HepG2 (cell line): Measurements from ENCODE around the gene CCDC57. TPM values are rescaled to one million over a fixed set of nuclear protein-coding genes. Genes with fewer than 3 reads are reported as not detected.

Experiments
- ATAC-seq: fragments of 200-7000 bp; cut with Tn5 transposase; 3 replicates; pipeline ENCODE4 v1.9.1; 2020; ENCODE audit warnings: mild to moderate bottlenecking, moderate library complexity
- BruUV-seq: library from RNA; stranded (reverse); fragments of 400-500 nt; replicated peaks from 2 replicates; lab custom pipeline; 2021; lab: Mats Ljungman, UMichigan
- CTCF ChIA-PET: fragments of 300-600 bp; formaldehyde crosslinking; extraction: SDS; loops from one replicate; lab custom pipeline; 2021; ENCODE audit warnings: low total read pairs, inconsistent platforms, low intra/inter-chr PET ratio; lab: Yijun Ruan, JAX
- POLR2A ChIA-PET: fragments of 350-600 bp; sonication (Branson Sonifier 250); formaldehyde crosslinking; loops from one replicate; lab custom pipeline; 2020; ENCODE audit warnings: antibody characterized with exemption, inconsistent platforms; lab: Yijun Ruan, JAX
- DNase-seq: peaks from one replicate; pipeline ENCODE4 v3.0.0-alpha.2; 2015; ENCODE audit warnings: low spot score
- FAIRE-seq: peaks from 3 replicates; lab custom pipeline; 2011; peaks lifted over from hg19 to GRCh38; lab: Jason Lieb, UNC
- H2AFZ ChIP-seq: one replicate; pipeline ENCODE4 v1.6.1; 2011; ENCODE audit warnings: low read length, inconsistent platforms
- H3K27ac ChIP-seq: fragments of 300-600 bp; 3 replicates; pipeline ENCODE4 v1.8.0; 2011; ENCODE audit warnings: mixed run types, mild to moderate bottlenecking, mixed read lengths, low read length, inconsistent platforms; ENCODE audit not compliant: insufficient read depth; ENCODE audit errors: extremely low read length
- H3K27me3 ChIP-seq, 2 experiments: fragments of 200-600 bp in 1 of 2; 2 replicates in 1 of 2; 3 replicates in 1 of 2; pipeline versions ENCODE4 v1.6.0 to v1.8.0; 2011; ENCODE audit warnings: low read length in 2 of 2, mild to moderate bottlenecking in 2 of 2, moderate library complexity in 2 of 2, inconsistent platforms in 1 of 2; ENCODE audit not compliant: insufficient read depth in 2 of 2, control insufficient read depth in 1 of 2
- H3K36me3 ChIP-seq, 2 experiments: fragments of 200-600 bp in 1 of 2; replicated peaks in 1 of 2; 2 replicates in 1 of 2; 3 replicates in 1 of 2; pipeline versions ENCODE4 v1.5.1 to v1.8.0; 2011; ENCODE audit warnings: low read length in 2 of 2, inconsistent platforms in 1 of 2; ENCODE audit not compliant: insufficient read depth in 2 of 2, control insufficient read depth in 1 of 2
- H3K4me1 ChIP-seq: 2 replicates; pipeline ENCODE4 v1.5.1; 2012; ENCODE audit warnings: low read length, inconsistent platforms; ENCODE audit not compliant: insufficient read depth
- H3K4me2 ChIP-seq: 2 replicates; pipeline ENCODE4 v1.6.0; 2011; ENCODE audit warnings: low read depth, low read length, inconsistent platforms
- H3K4me3 ChIP-seq, 3 experiments: fragments of 200-600 bp in 1 of 3; sonication (generic), shearing (Covaris generic) in 1 of 3; replicated peaks in 1 of 3; 2 replicates each; pipeline ENCODE4 v1.5.1; 2011 to 2016; ENCODE audit warnings: low read length in 3 of 3, inconsistent platforms in 2 of 3, low read depth in 2 of 3, mild to moderate bottlenecking in 2 of 3, control low read depth in 1 of 3, mixed read lengths in 1 of 3; ENCODE audit not compliant: insufficient read depth in 1 of 3
- H3K79me2 ChIP-seq: one replicate; pipeline ENCODE4 v1.6.1; 2011; ENCODE audit warnings: low read length, inconsistent platforms; ENCODE audit not compliant: insufficient read depth
- H3K9ac ChIP-seq: 2 replicates; pipeline ENCODE4 v1.6.0; 2011; ENCODE audit warnings: mild to moderate bottlenecking, low read depth, low read length, inconsistent platforms; ENCODE audit not compliant: insufficient read depth
- H3K9me3 ChIP-seq: 2 replicates; pipeline ENCODE4 v1.5.1; 2012; ENCODE audit warnings: mild to moderate bottlenecking, low read length
- H4K20me1 ChIP-seq: 2 replicates; pipeline ENCODE4 v1.6.0; 2011; ENCODE audit warnings: inconsistent platforms, mild to moderate bottlenecking, low read length, moderate library complexity; ENCODE audit not compliant: insufficient read depth
- AKNA ChIP-seq: sonication (generic); formaldehyde crosslinking; IDR thresholded peaks from 2 replicates; pipeline ENCODE4 v1.4.0; 2020; ENCODE audit warnings: missing genetic modification reagents, borderline replicate concordance
- CBX2 ChIP-seq, 2 experiments: fragments of 200-600 bp in 1 of 2; sonication (generic); formaldehyde crosslinking in 1 of 2; IDR thresholded peaks; 2 replicates each; pipeline versions ENCODE4 v1.7.0 to v1.8.1; 2018 to 2022; ENCODE audit warnings: low read depth in 2 of 2, low read length in 1 of 2, mild to moderate bottlenecking in 1 of 2, missing genetic modification reagents in 1 of 2
- CEBPZ ChIP-seq: IDR thresholded peaks from 2 replicates; pipeline ENCODE4 v1.6.1; 2012; ENCODE audit warnings: low read length, improper control_type of control experiment
- CENPT ChIP-seq: sonication (generic); formaldehyde crosslinking; IDR thresholded peaks from 2 replicates; pipeline ENCODE4 v1.8.0; 2022; ENCODE audit warnings: low read depth, mild to moderate bottlenecking, moderate library complexity, missing genetic modification reagents
- HOXA3 ChIP-seq: sonication (generic); formaldehyde crosslinking; IDR thresholded peaks from 2 replicates; pipeline ENCODE4 v1.5.0; 2020; ENCODE audit warnings: missing genetic modification reagents
- IRF9 ChIP-seq: sonication (generic); formaldehyde crosslinking; IDR thresholded peaks from 2 replicates; pipeline ENCODE4 v1.8.0; 2022; ENCODE audit warnings: missing genetic modification reagents, mild to moderate bottlenecking, borderline replicate concordance
- MTF2 ChIP-seq: sonication (generic); formaldehyde crosslinking; IDR thresholded peaks from 2 replicates; pipeline ENCODE4 v1.5.0; 2020; ENCODE audit warnings: missing genetic modification reagents, borderline replicate concordance
- NR0B2 ChIP-seq: sonication (generic); formaldehyde crosslinking; IDR thresholded peaks from 2 replicates; pipeline ENCODE4 v1.4.0; 2020; ENCODE audit warnings: mild to moderate bottlenecking, missing genetic modification reagents
- RAD21 ChIP-seq: fragments of 450-650 bp; formaldehyde crosslinking; IDR thresholded peaks from 2 replicates; pipeline ENCODE4 v1.5.0; 2020; ENCODE audit warnings: mild to moderate bottlenecking
- TFDP2 ChIP-seq: sonication (generic); formaldehyde crosslinking; IDR thresholded peaks from 2 replicates; pipeline ENCODE4 v1.4.0; 2020; ENCODE audit warnings: missing genetic modification reagents
- ZNF260 ChIP-seq: sonication (generic); formaldehyde crosslinking; IDR thresholded peaks from 2 replicates; pipeline ENCODE4 v1.4.0; 2020; ENCODE audit warnings: missing genetic modification reagents, low read depth, mild to moderate bottlenecking, borderline replicate concordance
- ZNF672 ChIP-seq: sonication (generic); formaldehyde crosslinking; IDR thresholded peaks from 2 replicates; pipeline ENCODE4 v1.8.1; 2022; ENCODE audit warnings: missing genetic modification reagents
- ZNF772 ChIP-seq: sonication (generic); formaldehyde crosslinking; IDR thresholded peaks from 2 replicates; pipeline ENCODE4 v1.5.0; 2020; ENCODE audit warnings: mild to moderate bottlenecking, missing genetic modification reagents
- WGBS: methylation state at CpG from one replicate; pipeline ENCODE4 v1.1.6; 2017; ENCODE audit warnings: low lambda C conversion rate; 5-methylcytosine and 5-hydroxymethylcytosine counted together
- in situ Hi-C: cut with HindIII; loops from 2 replicates; pipeline ENCODE4 v1.10.0; 2017; ENCODE audit warnings: low pct_unique_long_range_greater_than_20kb; ENCODE audit not compliant: extremely low pct_ligation_motif_present
- intact Hi-C: fragments of 100-400 bp; cut with micrococcal nuclease; formaldehyde crosslinking; loops from one replicate; pipeline ENCODE4 v1.10.0; 2022; ENCODE audit not compliant: unreplicated experiment
- polyA plus RNA-seq, 8 experiments: library from polyadenylated mRNA; depleted of rRNA in 3 of 8; stranded (reverse) in 7 of 8; unstranded in 1 of 8; fragments of >200 nt; fragmentation: Illumina TruSeq in 4 of 8; extraction: Trizol in 4 of 8; gene quantifications; 2 replicates each; pipeline versions ENCODE4 v1.2.1 to v1.2.3, GENCODE V29; 2011 to 2016; ENCODE audit warnings: low read depth in 4 of 8, missing spikeins in 1 of 8, mixed read lengths in 1 of 8; ENCODE audit not compliant: insufficient read depth in 1 of 8
- total RNA-seq, 5 experiments: library from RNA; depleted of rRNA; stranded (reverse); fragments of >200 nt; fragmentation: Illumina TruSeq; extraction: Trizol; gene quantifications; 2 replicates each; pipeline ENCODE4 v1.2.3, GENCODE V29; 2016; ENCODE audit warnings: low read depth in 1 of 5

The CCDC57 gene
- total and polyA plus RNA-seq, 2 of the 13 experiments (the other 11 are each of a cell fraction or from before 2014, with no cell fraction given): 59.3 to 59.9 TPM

GRCh38 chr17:82127704-82128103, 84.9 kb downstream of the CCDC57 start:
- H3K4me3 ChIP-seq: no peak overlapping the region
- FAIRE-seq (no peak), ATAC-seq (no peak; the same call in 2 of the 3 replicates), DNase-seq (no peak)
- intact Hi-C loops: no loop called here
- H3K4me2 ChIP-seq: no peak overlapping the region
- H3K36me3 ChIP-seq: peaks cover 0 to 1% of the 10 kb centered on the region in 2 experiments; a peak in 3 of 5 replicates
- ChIA-PET POLR2A (no interaction called here), CTCF (no interaction called here)
- H2AFZ ChIP-seq: no peak overlapping the region
- H3K9me3 ChIP-seq: no peaks in the 10 kb centered on the region
- no peak overlapping the region for H3K9ac ChIP-seq
- no peaks in the 10 kb centered on the region for H3K79me2 ChIP-seq
- no peaks in the 10 kb centered on the region for H3K27me3 ChIP-seq
- H3K4me1 ChIP-seq: peaks cover under 1% of the 10 kb centered on the region; the same call in 1 of the 2 replicates
- H3K27ac ChIP-seq: no peak overlapping the region
- 94% methylated on average over 9 of the region's 9 CpGs for WGBS
- in situ Hi-C loops: no loop called here
- no peaks in the 10 kb centered on the region for H4K20me1 ChIP-seq
- no TSS peak for BruUV-seq
- TF ChIP-seq HOXA3 (CRISPR knock-in tag): no peak
- TF ChIP-seq RAD21 (CRISPR knock-in tag): no peak
- no peak for TF ChIP-seq IRF9 (CRISPR knock-in tag)
- no peak for TF ChIP-seq ZNF260 (CRISPR knock-in tag)
- TF ChIP-seq NR0B2 (CRISPR knock-in tag): no peak
- TF ChIP-seq MTF2: no peak
- no peak for TF ChIP-seq TFDP2 (CRISPR knock-in tag)
- no peak for TF ChIP-seq ZNF772
- TF ChIP-seq CEBPZ: no peak
- no peak for TF ChIP-seq AKNA (CRISPR knock-in tag)
- no peak for TF ChIP-seq CENPT (CRISPR knock-in tag)
- no peak for TF ChIP-seq ZNF672 (CRISPR knock-in tag)
- TF ChIP-seq CBX2 (IDR thresholded peaks at IDR 0.05; ENCODE audit: low read depth, low read length): no peak
- no peak for TF ChIP-seq CBX2 (CRISPR knock-in tag; IDR thresholded peaks at IDR 0.05; ENCODE audit: low read depth)
